Measurements from ENCODE around the gene CEP128. TPM values are rescaled to one million over a fixed set of nuclear protein-coding genes. Genes with fewer than 3 reads are reported as not detected.

Gene CEP128
- total and polyA plus RNA-seq, 3 donors from 2014 or later, result 8.5 to 30.9 (median 15.3) TPM

- no peaks in the 10 kb centered on the region for H3K36me3 ChIP-seq (ENCODE audit: low read depth, missing control alignments)
- H3K27ac ChIP-seq, result no peak overlapping the region
- intact Hi-C loops (cut with DNase I; ENCODE audit: low total_unique reads), result no loop called here
- WGBS, 2 donors, result 89 to 91% methylated on average over 2 of the region's 2 CpGs
- H3K27me3 ChIP-seq, result no peaks in the 10 kb centered on the region
- H3K9me3 ChIP-seq, result no peaks in the 10 kb centered on the region
- H3K4me1 ChIP-seq, result no peaks in the 10 kb centered on the region
- no peak for DNase-seq
- no peak overlapping the region for H3K4me3 ChIP-seq
- TF ChIP-seq, protein P1, sequence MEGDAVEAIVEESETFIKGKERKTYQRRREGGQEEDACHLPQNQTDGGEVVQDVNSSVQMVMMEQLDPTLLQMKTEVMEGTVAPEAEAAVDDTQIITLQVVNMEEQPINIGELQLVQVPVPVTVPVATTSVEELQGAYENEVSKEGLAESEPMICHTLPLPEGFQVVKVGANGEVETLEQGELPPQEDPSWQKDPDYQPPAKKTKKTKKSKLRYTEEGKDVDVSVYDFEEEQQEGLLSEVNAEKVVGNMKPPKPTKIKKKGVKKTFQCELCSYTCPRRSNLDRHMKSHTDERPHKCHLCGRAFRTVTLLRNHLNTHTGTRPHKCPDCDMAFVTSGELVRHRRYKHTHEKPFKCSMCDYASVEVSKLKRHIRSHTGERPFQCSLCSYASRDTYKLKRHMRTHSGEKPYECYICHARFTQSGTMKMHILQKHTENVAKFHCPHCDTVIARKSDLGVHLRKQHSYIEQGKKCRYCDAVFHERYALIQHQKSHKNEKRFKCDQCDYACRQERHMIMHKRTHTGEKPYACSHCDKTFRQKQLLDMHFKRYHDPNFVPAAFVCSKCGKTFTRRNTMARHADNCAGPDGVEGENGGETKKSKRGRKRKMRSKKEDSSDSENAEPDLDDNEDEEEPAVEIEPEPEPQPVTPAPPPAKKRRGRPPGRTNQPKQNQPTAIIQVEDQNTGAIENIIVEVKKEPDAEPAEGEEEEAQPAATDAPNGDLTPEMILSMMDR (IDR thresholded peaks at IDR 0.05), result no peak
- no peak for TF ChIP-seq POLR2A (IDR thresholded peaks at IDR 0.05)
These were observed 76.0 kb downstream of the CEP128 start for GRCh38 chr14:80865565-80865964.

- intact Hi-C loops (cut with DNase I; ENCODE audit: low total_unique reads), result no loop called here
- no peak for DNase-seq
- Histone ChIP-seq H3K4me3 (no peak overlapping the region), H3K27ac (no peak overlapping the region), H3K4me1 (no peaks in the 10 kb centered on the region), H3K36me3 (ENCODE audit: low read depth, missing control alignments) (no peaks in the 10 kb centered on the region), H3K27me3 (no peaks in the 10 kb centered on the region), H3K9me3 (no peaks in the 10 kb centered on the region)
- TF ChIP-seq POLR2A (IDR thresholded peaks at IDR 0.05), result no peak
- TF ChIP-seq, protein P1 (IDR thresholded peaks at IDR 0.05), result peak in 1 of 3 experiments; percentile 14
- 84 to 88% methylated on average over 3 of the region's 3 CpGs for WGBS, 2 donors
These were observed 78.6 kb downstream of the CEP128 start for GRCh38 chr14:80862983-80863382.

DNA sequence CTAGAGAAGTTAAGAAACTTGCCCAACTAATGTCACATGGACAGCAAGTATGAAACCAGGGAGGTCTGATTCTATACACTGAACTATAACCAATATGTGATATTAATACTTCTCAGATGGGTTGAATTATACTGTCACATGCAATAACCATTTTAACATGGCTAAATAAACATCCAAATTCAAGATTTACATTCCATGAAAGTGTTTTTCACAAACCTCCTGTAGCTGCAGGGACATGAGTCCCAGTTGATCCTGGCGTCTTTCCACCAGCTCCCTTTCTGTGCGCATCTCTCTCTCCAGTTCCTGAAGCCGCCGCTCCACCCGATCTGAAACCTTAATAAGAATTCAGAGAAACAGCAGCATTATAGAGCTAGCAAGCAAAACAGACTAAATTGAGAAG lies 79.0 kb downstream of the CEP128 start:
- no peaks in the 10 kb centered on the region for H3K4me1 ChIP-seq
- H3K27me3 ChIP-seq, result no peaks in the 10 kb centered on the region
- TF ChIP-seq, protein P1 (IDR thresholded peaks at IDR 0.05), result no peak
- TF ChIP-seq POLR2A (IDR thresholded peaks at IDR 0.05), result no peak
- H3K27ac ChIP-seq, result no peak overlapping the region
- 90 to 93% methylated on average over 5 of the region's 5 CpGs for WGBS, 2 donors
- no peaks in the 10 kb centered on the region for H3K9me3 ChIP-seq
- H3K36me3 ChIP-seq (ENCODE audit: low read depth, missing control alignments), result no peaks in the 10 kb centered on the region
- DNase-seq, result no peak
- no peak overlapping the region for H3K4me3 ChIP-seq
- intact Hi-C loops (cut with DNase I; ENCODE audit: low total_unique reads), result no loop called here

GRCh38 chr14:80850197-80850814 lies 91.2 kb downstream of the CEP128 start:
- H3K4me1 ChIP-seq, result no peaks in the 10 kb centered on the region
- H3K4me3 ChIP-seq, result no peak overlapping the region
- intact Hi-C loops (cut with DNase I; ENCODE audit: low total_unique reads), result no loop called here
- no peaks in the 10 kb centered on the region for H3K36me3 ChIP-seq (ENCODE audit: low read depth, missing control alignments)
- no peaks in the 10 kb centered on the region for H3K9me3 ChIP-seq
- no peak for DNase-seq
- H3K27ac ChIP-seq, result no peak overlapping the region
- WGBS, 2 donors, result 43 to 50% methylated on average over 4 of the region's 4 CpGs
- no peak for TF ChIP-seq POLR2A (IDR thresholded peaks at IDR 0.05)
- TF ChIP-seq, protein P1 (IDR thresholded peaks at IDR 0.05), result peak; percentile 22 to 66 (median 26)
- H3K27me3 ChIP-seq, result no peaks in the 10 kb centered on the region

- intact Hi-C loops (cut with DNase I; ENCODE audit: low total_unique reads), result no loop called here
- H3K9me3 ChIP-seq, result no peaks in the 10 kb centered on the region
- no peak overlapping the region for H3K27ac ChIP-seq
- DNase-seq, result no peak
- H3K4me1 ChIP-seq, result no peaks in the 10 kb centered on the region
- H3K27me3 ChIP-seq, result no peaks in the 10 kb centered on the region
- WGBS, 2 donors, result 88 to 89% methylated on average over 2 of the region's 2 CpGs
- no peaks in the 10 kb centered on the region for H3K36me3 ChIP-seq (ENCODE audit: low read depth, missing control alignments)
- H3K4me3 ChIP-seq, result no peak overlapping the region
- no peak for TF ChIP-seq POLR2A (IDR thresholded peaks at IDR 0.05)
- TF ChIP-seq, protein P1 (IDR thresholded peaks at IDR 0.05), result no peak
These were observed 94.5 kb downstream of the CEP128 start for GRCh38 chr14:80847070-80847469.
